ENCODE results near the gene DOCK10. TPM values are rescaled to one million over a fixed set of nuclear protein-coding genes. Genes with fewer than 3 reads are reported as not detected.

The DOCK10 gene
- polyA plus RNA-seq, 4 donors: 9.6 to 11.6 (median 10.1) TPM

- DNase-seq (ENCODE audit: low read depth in 4 of 4, low spot score in 3 of 4): no peak
Observed at GRCh38 chr2:224798180-224798579, 244.1 kb downstream of the DOCK10 start.

GRCh38 chr2:224796695-224797305 is 245.5 kb downstream of the DOCK10 start:
- DNase-seq (ENCODE audit: low read depth in 4 of 4, low spot score in 3 of 4): no peak

DNA sequence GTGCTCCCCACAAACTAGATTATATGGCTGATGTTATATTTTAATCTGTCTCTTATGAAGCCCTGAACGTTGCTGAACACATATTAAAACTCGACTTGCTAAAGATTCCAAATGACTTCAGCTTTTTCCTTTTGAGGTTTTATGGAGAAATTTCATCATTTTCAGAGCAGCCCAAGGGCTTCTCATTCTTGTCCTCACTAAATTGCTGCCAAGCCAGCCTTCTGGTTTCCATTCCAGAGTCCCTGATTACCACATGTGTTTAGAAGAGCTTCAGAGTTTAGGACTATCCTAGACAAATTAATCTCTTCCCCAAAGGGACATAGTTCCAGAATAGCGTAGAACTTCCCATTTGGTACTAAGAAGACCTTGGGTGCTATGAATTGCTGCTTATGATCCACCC is 248.3 kb downstream of the DOCK10 start:
- no peak for DNase-seq (ENCODE audit: low read depth in 4 of 4, low spot score in 3 of 4)

DNA sequence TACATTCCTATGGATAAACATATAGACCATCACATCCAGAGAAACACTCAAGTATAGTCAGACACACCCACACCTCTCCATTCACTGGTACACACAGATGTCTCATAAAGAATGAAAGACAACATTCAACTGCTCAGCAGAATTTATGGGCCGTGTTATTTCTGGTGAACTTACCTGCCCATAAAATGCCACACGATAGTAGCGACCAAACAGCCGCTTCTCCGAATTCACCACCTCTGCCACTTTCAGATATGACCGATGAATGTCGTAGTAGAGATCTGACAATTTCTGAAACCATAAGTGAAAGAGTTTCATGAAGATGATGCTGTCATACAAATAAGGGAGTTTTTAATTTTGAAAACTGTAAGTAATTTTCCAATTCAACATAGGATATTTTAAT is 255.4 kb downstream of the DOCK10 start:
- DNase-seq (ENCODE audit: low read depth in 4 of 4, low spot score in 3 of 4): no peak

GRCh38 chr2:224781400-224781799 is 260.9 kb downstream of the DOCK10 start:
- DNase-seq (ENCODE audit: low read depth in 4 of 4, low spot score in 3 of 4): no peak

- no peak for DNase-seq (ENCODE audit: low read depth in 4 of 4, low spot score in 3 of 4)
Observed at GRCh38 chr2:224780823-224781222, 261.4 kb downstream of the DOCK10 start.

DNA sequence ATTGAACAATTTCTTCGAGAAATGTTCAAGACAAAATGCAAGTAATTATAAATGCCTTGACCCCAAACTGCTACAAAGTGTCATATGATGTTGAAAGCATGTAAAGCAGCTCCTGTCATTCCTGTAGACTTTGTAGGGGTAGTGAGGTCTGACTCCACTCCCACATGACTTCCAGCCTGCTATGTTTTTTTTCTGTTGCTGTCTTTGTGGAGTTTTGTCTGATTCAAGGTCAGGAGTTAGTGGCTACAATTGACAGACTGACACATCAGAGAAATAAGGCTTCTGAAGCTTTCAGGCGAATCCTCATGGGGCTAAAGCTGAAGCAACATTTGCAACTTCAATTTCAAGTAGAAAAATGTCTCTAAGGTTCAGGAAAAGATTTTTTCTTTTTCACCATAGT is 262.2 kb downstream of the DOCK10 start:
- no peak for DNase-seq (ENCODE audit: low read depth in 4 of 4, low spot score in 3 of 4)

DNA sequence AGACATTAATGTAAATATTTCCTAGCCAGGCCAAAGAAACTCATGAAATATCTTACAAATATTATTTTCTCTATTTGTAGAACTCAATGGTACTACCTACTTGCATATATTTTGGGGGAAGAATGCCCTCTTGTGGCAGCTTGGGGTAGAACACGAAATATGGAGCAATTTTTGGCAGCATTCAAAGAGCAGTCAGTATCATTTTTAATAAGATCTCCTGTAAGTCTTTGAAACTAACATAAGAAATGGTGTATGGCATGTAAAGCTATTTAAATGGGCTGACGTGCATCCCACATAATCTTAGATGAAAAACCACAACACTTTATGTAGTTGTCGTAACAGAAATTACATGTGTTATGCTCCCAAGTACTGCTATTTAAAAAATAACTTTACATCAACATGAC is 263.8 kb downstream of the DOCK10 start:
- peak in 3 of 4 donors; percentile 12 to 40 (median 24) for DNase-seq (ENCODE audit: low read depth in 4 of 4, low spot score in 3 of 4)

- DNase-seq (ENCODE audit: low read depth in 4 of 4, low spot score in 3 of 4): no peak
Observed at GRCh38 chr2:224777559-224777930, 264.7 kb downstream of the DOCK10 start.

DNA sequence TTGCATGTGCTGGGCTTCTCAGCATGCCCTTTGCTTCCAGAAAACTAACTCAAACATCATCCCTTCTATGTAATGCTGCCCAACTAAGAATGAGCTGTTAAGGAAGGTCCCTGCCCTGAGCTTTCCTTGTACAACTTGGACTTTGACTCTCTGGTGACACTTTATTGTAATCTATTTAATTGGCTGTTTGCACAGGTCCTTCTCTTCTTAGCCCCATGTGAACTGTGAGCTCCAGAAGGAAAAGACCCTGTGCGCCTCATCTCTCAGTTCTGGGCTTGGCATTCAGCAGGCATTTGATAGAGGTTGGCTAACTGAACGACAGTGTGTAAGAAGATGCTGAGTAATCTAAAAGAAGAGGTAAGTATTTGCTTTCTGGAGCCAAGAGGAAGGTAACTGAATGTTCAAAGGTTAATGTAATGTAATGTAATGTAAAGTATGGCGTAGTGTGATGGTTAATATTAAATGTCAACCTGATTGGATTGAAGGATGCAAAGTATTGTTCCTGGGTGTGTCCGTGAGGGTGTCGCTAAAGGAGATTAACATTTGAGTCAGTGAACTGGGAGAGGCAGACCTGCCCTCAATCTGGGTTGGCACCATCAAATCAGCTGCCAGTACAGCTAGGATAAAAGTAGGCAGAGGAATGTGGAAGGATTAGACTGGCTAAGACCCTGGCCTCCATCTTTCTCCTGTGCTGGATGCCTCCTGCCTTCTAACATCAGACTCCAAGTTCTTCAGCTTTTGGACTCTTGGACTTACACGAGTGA is 265.3 kb downstream of the DOCK10 start:
- DNase-seq (ENCODE audit: low read depth in 4 of 4, low spot score in 3 of 4): no peak

DNA sequence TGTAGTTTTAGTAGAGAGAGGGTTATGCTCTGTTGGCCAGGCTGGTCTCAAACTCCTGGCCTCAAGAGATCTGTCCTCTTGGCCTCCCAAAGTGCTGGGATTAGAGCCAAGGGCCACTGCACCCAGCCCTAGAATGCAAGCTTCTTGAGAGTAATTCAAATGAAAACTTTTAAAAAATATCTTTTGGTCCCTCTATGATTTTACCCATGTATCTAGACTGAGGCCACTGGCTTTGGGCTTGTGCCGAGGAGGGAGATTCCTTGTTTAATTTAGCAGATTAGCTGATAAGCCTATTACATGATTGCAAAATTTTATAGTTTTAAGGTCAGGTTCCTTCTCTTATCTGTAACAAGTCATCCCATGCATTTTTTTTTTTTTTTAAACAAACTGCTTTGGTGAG is 266.6 kb downstream of the DOCK10 start:
- no peak for DNase-seq (ENCODE audit: low read depth in 4 of 4, low spot score in 3 of 4)

GRCh38 chr2:224774735-224775134 is 267.5 kb downstream of the DOCK10 start:
- DNase-seq (ENCODE audit: low read depth in 4 of 4, low spot score in 3 of 4): no peak

- no peak for DNase-seq (ENCODE audit: low read depth in 4 of 4, low spot score in 3 of 4)
Observed at GRCh38 chr2:224772494-224772893, 269.8 kb downstream of the DOCK10 start.

- DNase-seq (ENCODE audit: low read depth in 4 of 4, low spot score in 3 of 4): no peak
Observed at GRCh38 chr2:224769489-224769888, 272.8 kb downstream of the DOCK10 start.

GRCh38 chr2:224764565-224765236 is 277.6 kb downstream of the DOCK10 start:
- no peak for DNase-seq (ENCODE audit: low read depth in 4 of 4, low spot score in 3 of 4)

- no peak for DNase-seq (ENCODE audit: low read depth in 4 of 4, low spot score in 3 of 4)
Observed at GRCh38 chr2:224757934-224758548, 284.2 kb downstream of the DOCK10 start.

- no peak for DNase-seq (ENCODE audit: low read depth in 4 of 4, low spot score in 3 of 4)
Observed at GRCh38 chr2:224753743-224754540, 288.3 kb downstream of the DOCK10 start.

DNA sequence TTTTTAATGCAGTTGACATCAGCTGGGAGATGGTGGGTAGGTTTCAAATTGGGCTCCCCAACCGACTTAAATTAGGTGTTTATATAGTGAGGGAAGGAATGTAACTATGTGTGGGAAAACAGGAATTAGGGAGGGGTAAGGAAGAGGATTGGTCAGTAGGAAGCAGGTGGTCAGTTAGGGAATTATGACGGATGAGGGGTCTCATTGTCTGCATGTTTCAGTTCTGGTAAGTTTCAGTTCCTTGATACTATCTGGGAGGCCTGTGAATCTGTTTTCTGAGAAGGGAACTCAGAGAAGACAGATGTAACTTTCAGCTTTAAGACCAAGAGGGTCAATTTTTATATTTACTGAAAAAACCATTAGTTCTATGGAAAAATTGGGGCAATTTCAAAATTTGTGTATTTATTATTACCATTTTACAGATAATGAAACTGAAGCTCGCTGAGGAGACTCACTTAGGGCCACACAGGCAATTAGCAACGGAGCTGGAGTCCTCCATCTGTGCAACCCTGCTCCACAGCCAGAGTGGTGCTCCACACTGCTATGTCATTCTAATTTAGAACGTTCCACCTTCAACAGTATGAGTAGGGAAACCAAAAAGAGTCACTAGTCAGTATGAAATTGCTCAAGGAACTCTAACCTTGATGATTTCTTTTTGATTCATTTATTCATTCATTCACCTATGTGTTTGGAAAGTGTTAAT is 290.1 kb downstream of the DOCK10 start:
- no peak for DNase-seq (ENCODE audit: low read depth in 4 of 4, low spot score in 3 of 4)

DNA sequence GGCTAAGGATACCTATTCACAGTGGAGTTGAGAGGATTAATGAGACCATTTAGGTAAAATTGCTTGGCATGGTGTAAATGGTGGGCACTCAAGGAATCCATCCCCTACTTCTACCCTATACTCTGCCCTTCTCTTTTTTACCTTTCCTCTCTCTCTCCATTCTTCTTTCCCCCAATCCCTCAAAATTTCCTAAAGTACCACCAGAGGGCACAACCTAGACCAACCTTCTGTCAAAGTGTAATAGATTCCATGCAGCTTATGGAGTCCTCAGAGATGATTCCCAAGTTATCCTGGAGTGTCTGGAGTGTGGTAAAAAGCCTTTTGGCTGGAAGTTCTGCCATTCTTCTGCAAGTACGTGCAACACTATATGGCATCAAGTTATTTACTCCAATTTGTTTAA is 293.1 kb downstream of the DOCK10 start:
- DNase-seq (ENCODE audit: low read depth in 4 of 4, low spot score in 3 of 4): no peak

GRCh38 chr2:224747765-224748164 is 294.5 kb downstream of the DOCK10 start:
- no peak for DNase-seq (ENCODE audit: low read depth in 4 of 4, low spot score in 3 of 4)

All from left renal pelvis (tissue), 4 donors.